ENCODE data around the gene MT1HL1.
"Not testable (repeated sequence)": the region's sequence is repeated elsewhere in the genome, so short reads cannot be mapped to it uniquely, and the experiment has no call there.

The MT1HL1 gene

GRCh38 chr1:237016626-237017025, 12.4 kb upstream of the MT1HL1 start:
- DNase-seq (ENCODE audit: low read depth, low spot score): no peak

- DNase-seq (ENCODE audit: low read depth, low spot score): no peak
Observed at GRCh38 chr1:237013608-237014007, 9.4 kb upstream of the MT1HL1 start.

- no peak for DNase-seq (ENCODE audit: low read depth, low spot score)
Observed at GRCh38 chr1:237012788-237013383, 8.6 kb upstream of the MT1HL1 start.

- no peak for DNase-seq (ENCODE audit: low read depth, low spot score)
Observed at GRCh38 chr1:237012361-237012760, 8.1 kb upstream of the MT1HL1 start.

- DNase-seq (ENCODE audit: low read depth, low spot score): no peak
Observed at GRCh38 chr1:237011432-237011831, 7.2 kb upstream of the MT1HL1 start.

GRCh38 chr1:237009611-237010010, 5.4 kb upstream of the MT1HL1 start:
- no peak for DNase-seq (ENCODE audit: low read depth, low spot score)

GRCh38 chr1:237007147-237007881, 3.1 kb upstream of the MT1HL1 start:
- DNase-seq (ENCODE audit: low read depth, low spot score): no peak

GRCh38 chr1:237005674-237006073, 1.4 kb upstream of the MT1HL1 start:
- no peak for DNase-seq (ENCODE audit: low read depth, low spot score)

GRCh38 chr1:237003516-237003915, 725 bp downstream of the MT1HL1 start:
- no peak for DNase-seq (ENCODE audit: low read depth, low spot score)

- no peak for DNase-seq (ENCODE audit: low read depth, low spot score)
Observed at GRCh38 chr1:237000191-237000590, 4.0 kb downstream of the MT1HL1 start.

GRCh38 chr1:236998546-236998945, 5.7 kb downstream of the MT1HL1 start:
- no peak for DNase-seq (ENCODE audit: low read depth, low spot score)

GRCh38 chr1:236997882-236998281, 6.4 kb downstream of the MT1HL1 start:
- DNase-seq (ENCODE audit: low read depth, low spot score): no peak

- DNase-seq (ENCODE audit: low read depth, low spot score): no peak
Observed at GRCh38 chr1:236997361-236997760, 6.9 kb downstream of the MT1HL1 start.

- no peak for DNase-seq (ENCODE audit: low read depth, low spot score)
Observed at GRCh38 chr1:236994450-236994849, 9.8 kb downstream of the MT1HL1 start.

- DNase-seq (ENCODE audit: low read depth, low spot score): no peak
Observed at GRCh38 chr1:236992449-236992848, 11.8 kb downstream of the MT1HL1 start.

GRCh38 chr1:236990052-236990445, 14.2 kb downstream of the MT1HL1 start:
- DNase-seq (ENCODE audit: low read depth, low spot score): no peak

GRCh38 chr1:236989290-236990051, 14.8 kb downstream of the MT1HL1 start:
- no peak for DNase-seq (ENCODE audit: low read depth, low spot score)

- DNase-seq (ENCODE audit: low read depth, low spot score): no peak
Observed at GRCh38 chr1:236983818-236984217, 20.4 kb downstream of the MT1HL1 start.

GRCh38 chr1:236982380-236982779, 21.9 kb downstream of the MT1HL1 start:
- no peak for DNase-seq (ENCODE audit: low read depth, low spot score)

GRCh38 chr1:236981431-236981830, 22.8 kb downstream of the MT1HL1 start:
- DNase-seq (ENCODE audit: low read depth, low spot score): not testable (repeated sequence)

GRCh38 chr1:236980673-236981072, 23.6 kb downstream of the MT1HL1 start:
- DNase-seq (ENCODE audit: low read depth, low spot score): no peak

GRCh38 chr1:236979149-236979900, 24.9 kb downstream of the MT1HL1 start:
- no peak for DNase-seq (ENCODE audit: low read depth, low spot score)

Data from activated CD4-positive, CD25-positive, alpha-beta regulatory T cell treated with anti-CD3 and anti-CD28 coated beads, Interleukin-2, amount 50 U/mL, for 16 hours (primary cell).